ENCODE data around the gene TCF7. TPM values are rescaled to one million over a fixed set of nuclear protein-coding genes. Genes with fewer than 3 reads are reported as not detected.

TCF7 gene
- total RNA-seq, 1 experiment from 2014 or later = 13.0 TPM

- no peaks in the 10 kb centered on the region for H3K9me3 ChIP-seq (ENCODE audit: insufficient read depth, low read depth)
- no peaks in the 10 kb centered on the region for H3K9me2 ChIP-seq (ENCODE audit: insufficient read depth)
- intact Hi-C loops (cut with micrococcal nuclease; ENCODE audit: unreplicated experiment) = no loop called here
- H3F3A ChIP-seq (ENCODE audit: insufficient read depth, low read depth) = peaks cover 16% of the 10 kb centered on the region; the same call in 1 of the 2 replicates
- H3K4me2 ChIP-seq = no peak overlapping the region
- 0 out of 2 replicates have a peak, but pooled peaks cover 4% of the 10 kb centered on the region for H3K36me3 ChIP-seq (ENCODE audit: low read depth)
- peaks cover 15% of the 10 kb centered on the region for H3K4me1 ChIP-seq (replicated peaks; ENCODE audit: insufficient read depth)
- H4K20me1 ChIP-seq (ENCODE audit: insufficient read depth) = peaks cover 7% of the 10 kb centered on the region; the same call in 1 of the 2 replicates
- DNase-seq = no peak
- no peaks in the 10 kb centered on the region for H3K27me3 ChIP-seq (ENCODE audit: insufficient read depth, low read depth)
- H2AFZ ChIP-seq = no peak overlapping the region
- ChIA-PET POLR2A (ENCODE audit: unreplicated experiment) (no interaction called here), CTCF (no interaction called here)
- BruUV-seq (replicated peaks) = no TSS peak
- no peak overlapping the region for H3K4me3 ChIP-seq
- no peak for TF ChIP-seq EZH2 (IDR thresholded peaks at IDR 0.05; ENCODE audit: low read depth)
- TF ChIP-seq CTCF (conservative IDR thresholded peaks at IDR 0.05) = no peak
- H3K27ac ChIP-seq = no peak overlapping the region
- H3K79me2 ChIP-seq (ENCODE audit: low read depth) = peaks cover 10% of the 10 kb centered on the region; the same call in 1 of the 2 replicates
Measured at GRCh38 chr5:134135091-134135655, 20.7 kb downstream of the TCF7 start.

- Histone ChIP-seq H3K9me2 (ENCODE audit: insufficient read depth) (no peaks in the 10 kb centered on the region), H3K27ac (no peak overlapping the region), H3K27me3 (ENCODE audit: insufficient read depth, low read depth) (no peaks in the 10 kb centered on the region), H3K9me3 (ENCODE audit: insufficient read depth, low read depth) (no peaks in the 10 kb centered on the region), H3K79me2 (ENCODE audit: low read depth) (peaks cover 10% of the 10 kb centered on the region; the same call in 1 of the 2 replicates), H4K20me1 (ENCODE audit: insufficient read depth) (peaks cover 13% of the 10 kb centered on the region; the same call in 1 of the 2 replicates), H3K4me3 (no peak overlapping the region), H3K4me2 (no peak overlapping the region), H2AFZ (no peak overlapping the region), H3K4me1 (replicated peaks; ENCODE audit: insufficient read depth) (peaks cover 15% of the 10 kb centered on the region), H3K36me3 (ENCODE audit: low read depth) (0 out of 2 replicates have a peak, but pooled peaks cover 4% of the 10 kb centered on the region), H3F3A (ENCODE audit: insufficient read depth, low read depth) (peaks cover 21% of the 10 kb centered on the region)
- DNase-seq = no peak
- ChIA-PET POLR2A (ENCODE audit: unreplicated experiment) (no interaction called here), CTCF (no interaction called here)
- no TSS peak for BruUV-seq (replicated peaks)
- TF ChIP-seq CTCF (conservative IDR thresholded peaks at IDR 0.05) (no peak), EZH2 (IDR thresholded peaks at IDR 0.05; ENCODE audit: low read depth) (no peak)
- intact Hi-C loops (cut with micrococcal nuclease; ENCODE audit: unreplicated experiment) = no loop called here
Measured at GRCh38 chr5:134136221-134136631, 21.7 kb downstream of the TCF7 start.

- no peak for TF ChIP-seq EZH2 (IDR thresholded peaks at IDR 0.05; ENCODE audit: low read depth)
- no peak for TF ChIP-seq CTCF (conservative IDR thresholded peaks at IDR 0.05)
- Histone ChIP-seq H3K9me3 (ENCODE audit: insufficient read depth, low read depth) (no peaks in the 10 kb centered on the region), H2AFZ (no peak overlapping the region), H3K9me2 (ENCODE audit: insufficient read depth) (no peaks in the 10 kb centered on the region), H3K27me3 (ENCODE audit: insufficient read depth, low read depth) (no peaks in the 10 kb centered on the region), H4K20me1 (ENCODE audit: insufficient read depth) (peaks cover 15% of the 10 kb centered on the region; the same call in 1 of the 2 replicates), H3K36me3 (ENCODE audit: low read depth) (0 out of 2 replicates have a peak, but pooled peaks cover 4% of the 10 kb centered on the region), H3K4me2 (no peak overlapping the region), H3K4me1 (replicated peaks; ENCODE audit: insufficient read depth) (peaks cover 15% of the 10 kb centered on the region), H3K4me3 (no peak overlapping the region), H3F3A (ENCODE audit: insufficient read depth, low read depth) (peaks cover 27% of the 10 kb centered on the region), H3K79me2 (ENCODE audit: low read depth) (peaks cover 10% of the 10 kb centered on the region; the same call in 1 of the 2 replicates), H3K27ac (no peak overlapping the region)
- ChIA-PET CTCF (no interaction called here), POLR2A (ENCODE audit: unreplicated experiment) (no interaction called here)
- no TSS peak for BruUV-seq (replicated peaks)
- no peak for DNase-seq
- intact Hi-C loops (cut with micrococcal nuclease; ENCODE audit: unreplicated experiment) = no loop called here
Measured at GRCh38 chr5:134136771-134137170, 22.3 kb downstream of the TCF7 start.

Measured in PC-9 (cell line).